Liver (tissue), 9 donors: ENCODE data around the gene LATS2. TPM values are rescaled to one million over a fixed set of nuclear protein-coding genes. Genes with fewer than 3 reads are reported as not detected.

Experiments
- DNase-seq: peaks from one replicate; pipeline ENCODE4 v3.0.0-alpha.2; 2017; ENCODE audit warnings: low spot score
- H3K27ac ChIP-seq, 2 donors: one replicate each; pipeline ENCODE4 v1.7.0; 2013; ENCODE audit warnings: inconsistent platforms in 2 of 2, low read length in 2 of 2, control low read depth in 1 of 2, low read depth in 1 of 2, mild to moderate bottlenecking in 1 of 2
- H3K27me3 ChIP-seq, 4 donors: one replicate each; pipeline versions ENCODE4 v1.6.1 to v1.7.0; 2013; ENCODE audit warnings: low read length in 3 of 4, inconsistent platforms in 1 of 4, mild to moderate bottlenecking in 1 of 4, moderate library complexity in 1 of 4; ENCODE audit not compliant: control insufficient read depth in 4 of 4, insufficient read depth in 4 of 4
- H3K36me3 ChIP-seq, 4 donors: one replicate each; pipeline versions ENCODE4 v1.6.1 to v1.7.0; 2013; ENCODE audit warnings: low read length in 3 of 4, mild to moderate bottlenecking in 3 of 4, low read depth in 1 of 4, moderate library complexity in 1 of 4; ENCODE audit not compliant: control insufficient read depth in 4 of 4, insufficient read depth in 3 of 4
- H3K4me1 ChIP-seq, 4 donors: one replicate each; pipeline versions ENCODE4 v1.6.1 to v1.7.0; 2013; ENCODE audit warnings: low read length in 3 of 4, mild to moderate bottlenecking in 3 of 4, moderate library complexity in 1 of 4; ENCODE audit not compliant: control insufficient read depth in 4 of 4, insufficient read depth in 4 of 4
- H3K4me3 ChIP-seq, 3 donors: one replicate each; pipeline versions ENCODE4 v1.6.1 to v1.7.0; 2013; ENCODE audit warnings: low read length in 3 of 3, control low read depth in 1 of 3, low read depth in 1 of 3, mild to moderate bottlenecking in 1 of 3
- H3K9ac ChIP-seq, 2 donors: one replicate each; pipeline ENCODE4 v1.7.0; 2013; ENCODE audit warnings: low read length in 2 of 2, mild to moderate bottlenecking in 2 of 2, moderate library complexity in 2 of 2, control low read depth in 1 of 2, low read depth in 1 of 2
- H3K9me3 ChIP-seq, 4 donors: one replicate each; pipeline versions ENCODE4 v1.6.1 to v1.7.0; 2013; ENCODE audit warnings: low read length in 3 of 4; ENCODE audit not compliant: control insufficient read depth in 4 of 4
- ATF3 ChIP-seq: IDR thresholded peaks from 2 replicates; pipeline ENCODE4 v1.6.1; 2016; ENCODE audit warnings: antibody characterized with exemption
- CTCF ChIP-seq: fragments of 150-350 bp; IDR thresholded peaks from 2 replicates; pipeline ENCODE4 v1.5.1; 2017; ENCODE audit warnings: improper control_type of control experiment, low read depth, low read length; ENCODE audit not compliant: missing input control
- EGR1 ChIP-seq, 2 donors: IDR thresholded peaks; 2 replicates each; pipeline ENCODE4 v1.6.1; 2016 to 2018; ENCODE audit warnings: antibody characterized with exemption in 2 of 2, low read depth in 2 of 2
- FOXA1 ChIP-seq: IDR thresholded peaks from 2 replicates; pipeline ENCODE4 v1.6.1; 2016; ENCODE audit warnings: antibody characterized with exemption
- FOXA2 ChIP-seq: IDR thresholded peaks from 2 replicates; pipeline ENCODE4 v1.6.1; 2016; ENCODE audit warnings: antibody characterized with exemption
- GABPA ChIP-seq, 2 donors: IDR thresholded peaks in 1 of 2; conservative IDR thresholded peaks in 1 of 2; 2 replicates each; pipeline ENCODE4 v1.6.1; 2016; ENCODE audit warnings: antibody characterized with exemption in 2 of 2, mild to moderate bottlenecking in 1 of 2, moderate library complexity in 1 of 2
- HNF4A ChIP-seq, 2 donors: conservative IDR thresholded peaks; 2 replicates each; pipeline ENCODE4 v1.6.1; 2016; ENCODE audit warnings: antibody characterized with exemption in 2 of 2, mild to moderate bottlenecking in 2 of 2
- HNF4G ChIP-seq: IDR thresholded peaks from 2 replicates; pipeline ENCODE4 v1.6.1; 2016; ENCODE audit warnings: antibody characterized with exemption
- JUND ChIP-seq, 2 donors: IDR thresholded peaks; 2 replicates each; pipeline ENCODE4 v1.6.1; 2016; ENCODE audit warnings: antibody characterized with exemption in 2 of 2
- MAX ChIP-seq: IDR thresholded peaks from 2 replicates; pipeline ENCODE4 v1.6.1; 2016; ENCODE audit warnings: antibody characterized with exemption
- NR2F2 ChIP-seq: IDR thresholded peaks from 2 replicates; pipeline ENCODE4 v1.6.1; 2016; ENCODE audit warnings: antibody characterized with exemption
- RAD21 ChIP-seq, 2 donors: IDR thresholded peaks; 2 replicates each; pipeline ENCODE4 v1.6.1; 2016; ENCODE audit warnings: antibody characterized with exemption in 2 of 2, mild to moderate bottlenecking in 2 of 2
- REST ChIP-seq: IDR thresholded peaks from 2 replicates; pipeline ENCODE4 v1.6.1; 2016; ENCODE audit warnings: antibody characterized with exemption, mild to moderate bottlenecking
- RXRA ChIP-seq, 2 donors: IDR thresholded peaks; 2 replicates each; pipeline ENCODE4 v1.6.1; 2017 to 2018; ENCODE audit warnings: antibody characterized with exemption in 2 of 2, mild to moderate bottlenecking in 1 of 2
- SP1 ChIP-seq: IDR thresholded peaks from 2 replicates; pipeline ENCODE4 v1.6.1; 2018; ENCODE audit warnings: antibody characterized with exemption, mild to moderate bottlenecking
- TAF1 ChIP-seq: conservative IDR thresholded peaks from 2 replicates; pipeline ENCODE4 v1.6.1; 2016; ENCODE audit warnings: antibody characterized with exemption, mild to moderate bottlenecking
- YY1 ChIP-seq: IDR thresholded peaks from 2 replicates; pipeline ENCODE4 v1.6.1; 2016; ENCODE audit warnings: antibody characterized with exemption, mild to moderate bottlenecking
- ZBTB33 ChIP-seq: IDR thresholded peaks from 2 replicates; pipeline ENCODE4 v1.6.1; 2016; ENCODE audit warnings: antibody characterized with exemption
- WGBS: extraction: QIAGEN DNeasy Blood & Tissue Kit; methylation state at CpG from one replicate; pipeline ENCODE4 v1.1.7; 2013; 5-methylcytosine and 5-hydroxymethylcytosine counted together
- polyA plus RNA-seq, 2 donors: library from polyadenylated mRNA; stranded (reverse) in 1 of 2; unstranded in 1 of 2; fragments of 200-250 nt in 1 of 2; fragments of >200 nt in 1 of 2; fragmentation: Nextera tagmentation in 1 of 2; extraction: Ambion mirVana in 1 of 2; gene quantifications; one replicate each; pipeline versions ENCODE4 v1.2.1 to v1.2.3, GENCODE V29; 2013 to 2015
- total RNA-seq, 2 donors: library from RNA; depleted of rRNA; stranded (reverse); fragments of >200 nt; gene quantifications; one replicate each; pipeline ENCODE4 v1.2.3, GENCODE V29; 2014
- donor health status: healthy.
- donor health status: healthy.
- donor health status: healthy.
- donor health status: healthy.
- donor health status: healthy.

LATS2 gene
- total and polyA plus RNA-seq, 4 donors = 1.6 to 7.0 (median 4.4) TPM

- WGBS = 98% methylated on average over 60 of the region's 60 CpGs
These were observed 62.6 kb downstream of the LATS2 start for GRCh38 chr13:20998649-20999415.

GRCh38 chr13:20997301-20998161 is 63.9 kb downstream of the LATS2 start:
- Histone ChIP-seq H3K4me3 (no peak overlapping the region), H3K36me3 (peaks cover 0 to 2% (median 0%) of the 10 kb centered on the region in 4 donors), H3K9ac (no peak overlapping the region), H3K9me3 (no peaks in the 10 kb centered on the region), H3K4me1 (peaks cover 0 to 3% (median 0%) of the 10 kb centered on the region in 4 donors), H3K27ac (no peak overlapping the region), H3K27me3 (no peaks in the 10 kb centered on the region)
- 84% methylated on average over 14 of the region's 14 CpGs for WGBS
- no peak for TF ChIP-seq TAF1
- no peak for TF ChIP-seq RXRA (IDR thresholded peaks at IDR 0.05)
- no peak for TF ChIP-seq CTCF
- TF ChIP-seq GABPA (IDR thresholded peaks at IDR 0.05 in 1 of 2, conservative IDR thresholded peaks at IDR 0.05 in 1 of 2) = no peak
- no peak for TF ChIP-seq ATF3
- no peak for TF ChIP-seq MAX
- no peak for TF ChIP-seq FOXA1
- no peak for TF ChIP-seq FOXA2
- TF ChIP-seq YY1 = no peak
- no peak for TF ChIP-seq NR2F2
- no peak for TF ChIP-seq JUND (IDR thresholded peaks at IDR 0.05)
- no peak for TF ChIP-seq SP1
- TF ChIP-seq RAD21 (IDR thresholded peaks at IDR 0.05) = no peak
- TF ChIP-seq EGR1 (IDR thresholded peaks at IDR 0.05; ENCODE audit: low read depth in 2 of 2) = no peak
- TF ChIP-seq HNF4G = no peak
- no peak for TF ChIP-seq ZBTB33
- no peak for TF ChIP-seq REST
- TF ChIP-seq HNF4A (conservative IDR thresholded peaks at IDR 0.05) = no peak
- no peak for DNase-seq

More at GRCh38 chr13:20998649-20999415, 62.6 kb downstream of the LATS2 start:
- Histone ChIP-seq H3K27ac (no peak overlapping the region), H3K9me3 (no peaks in the 10 kb centered on the region), H3K36me3 (peaks cover 0 to 2% (median 0%) of the 10 kb centered on the region in 4 donors), H3K27me3 (no peaks in the 10 kb centered on the region), H3K4me1 (peaks cover 0 to 3% (median 0%) of the 10 kb centered on the region in 4 donors), H3K4me3 (no peak overlapping the region), H3K9ac (no peak overlapping the region)
- no peak for DNase-seq
- TF ChIP-seq TAF1 (no peak), NR2F2 (no peak), RAD21 (IDR thresholded peaks at IDR 0.05) (no peak)
